Measurements from ENCODE around the gene PCBP4. TPM values are rescaled to one million over a fixed set of nuclear protein-coding genes. Genes with fewer than 3 reads are reported as not detected.

The PCBP4 gene
- total RNA-seq, 1 donor from 2014 or later: 60.6 TPM

DNA sequence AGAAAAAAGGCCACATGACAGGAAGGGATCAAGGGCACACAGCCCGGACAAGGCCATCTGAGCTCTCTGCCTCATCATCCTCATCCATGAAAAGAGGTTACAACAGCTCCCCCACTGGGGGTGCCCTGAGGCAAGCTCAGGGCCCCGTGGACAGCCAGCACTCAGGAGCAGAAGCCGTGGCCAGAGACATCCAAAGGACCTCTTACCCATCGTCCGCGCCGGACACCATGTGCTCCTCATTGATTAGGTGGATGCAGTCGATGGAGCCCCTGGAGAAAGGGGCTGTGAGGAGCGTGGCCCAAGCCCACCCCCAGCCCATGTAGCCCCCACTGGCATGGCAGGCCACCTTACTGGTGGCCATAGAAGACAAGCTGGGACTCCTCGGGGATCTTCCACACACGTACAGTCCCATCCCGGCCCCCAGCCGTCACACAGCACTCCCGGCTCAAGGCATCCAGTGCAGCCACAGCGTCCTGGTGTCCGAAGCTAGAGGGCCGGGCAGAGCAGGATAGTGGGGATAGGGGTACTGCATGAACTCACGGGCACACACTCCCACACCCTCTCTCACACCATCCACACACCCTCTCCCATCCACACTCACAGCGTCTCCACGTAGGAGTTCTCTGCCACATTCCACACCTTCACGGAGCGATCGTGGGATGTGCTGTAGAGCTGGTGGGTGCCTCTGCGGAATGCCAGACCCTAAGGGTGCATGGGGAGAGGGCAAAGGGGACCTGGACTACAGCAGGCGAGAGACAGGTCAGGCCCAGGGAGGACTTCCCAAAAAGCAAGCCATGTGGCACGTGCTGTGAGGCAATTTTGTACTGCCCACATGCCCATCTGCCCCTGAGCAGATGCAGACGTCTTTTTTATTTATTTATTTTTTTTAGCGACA is 32.0 kb downstream of the PCBP4 start:
- Mint-ChIP-seq H3K36me3 (ENCODE audit: low read depth, unreplicated experiment) (peaks cover 47% of the 10 kb centered on the region), H3K4me1 (ENCODE audit: unreplicated experiment) (peaks cover 7% of the 10 kb centered on the region), H3K27me3 (ENCODE audit: unreplicated experiment) (peaks cover 2% of the 10 kb centered on the region), H3K4me3 (ENCODE audit: unreplicated experiment) (no peak overlapping the region), H3K27ac (ENCODE audit: unreplicated experiment) (no peak overlapping the region), H3K9me3 (ENCODE audit: unreplicated experiment) (no peaks in the 10 kb centered on the region)
- TF ChIP-seq, protein P1, sequence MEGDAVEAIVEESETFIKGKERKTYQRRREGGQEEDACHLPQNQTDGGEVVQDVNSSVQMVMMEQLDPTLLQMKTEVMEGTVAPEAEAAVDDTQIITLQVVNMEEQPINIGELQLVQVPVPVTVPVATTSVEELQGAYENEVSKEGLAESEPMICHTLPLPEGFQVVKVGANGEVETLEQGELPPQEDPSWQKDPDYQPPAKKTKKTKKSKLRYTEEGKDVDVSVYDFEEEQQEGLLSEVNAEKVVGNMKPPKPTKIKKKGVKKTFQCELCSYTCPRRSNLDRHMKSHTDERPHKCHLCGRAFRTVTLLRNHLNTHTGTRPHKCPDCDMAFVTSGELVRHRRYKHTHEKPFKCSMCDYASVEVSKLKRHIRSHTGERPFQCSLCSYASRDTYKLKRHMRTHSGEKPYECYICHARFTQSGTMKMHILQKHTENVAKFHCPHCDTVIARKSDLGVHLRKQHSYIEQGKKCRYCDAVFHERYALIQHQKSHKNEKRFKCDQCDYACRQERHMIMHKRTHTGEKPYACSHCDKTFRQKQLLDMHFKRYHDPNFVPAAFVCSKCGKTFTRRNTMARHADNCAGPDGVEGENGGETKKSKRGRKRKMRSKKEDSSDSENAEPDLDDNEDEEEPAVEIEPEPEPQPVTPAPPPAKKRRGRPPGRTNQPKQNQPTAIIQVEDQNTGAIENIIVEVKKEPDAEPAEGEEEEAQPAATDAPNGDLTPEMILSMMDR (IDR thresholded peaks at IDR 0.05; ENCODE audit: unreplicated experiment): no peak
- no peak for DNase-seq (ENCODE audit: low spot score)

DNA sequence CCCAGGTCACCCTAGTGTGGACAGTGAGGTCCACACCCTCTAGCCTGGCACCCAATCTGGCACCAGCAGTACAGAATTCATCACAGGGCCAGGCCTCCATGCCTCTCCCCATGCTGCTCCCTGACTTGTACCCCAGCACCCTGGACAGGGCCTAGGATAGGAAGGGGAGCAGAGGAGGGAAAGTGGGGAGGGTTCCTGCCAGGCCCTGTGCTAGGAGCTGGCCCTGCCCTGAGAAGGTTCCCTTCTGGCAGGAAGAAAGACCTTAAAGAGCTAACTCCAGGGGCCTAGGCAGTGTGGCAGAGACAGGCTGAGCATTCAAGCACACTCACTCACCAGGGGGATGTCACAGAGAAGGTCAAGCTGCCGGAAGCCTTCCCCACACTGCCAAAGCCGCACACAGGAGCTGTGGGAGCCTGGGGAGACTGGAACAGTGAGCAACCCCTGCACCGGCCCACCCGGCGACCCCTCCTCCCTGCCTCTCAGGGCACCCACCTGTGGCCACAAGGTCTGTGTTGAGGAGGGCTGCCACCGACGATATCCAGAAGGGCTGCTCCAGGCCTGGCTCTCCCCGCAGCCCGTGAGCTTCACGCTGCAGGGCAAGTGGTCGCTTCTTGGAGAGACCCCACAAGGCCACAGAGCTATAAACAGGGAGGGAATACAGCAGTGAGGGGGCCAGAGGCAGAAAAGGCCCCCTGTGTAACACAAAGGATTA is 33.0 kb downstream of the PCBP4 start:
- H3K36me3 Mint-ChIP-seq (ENCODE audit: low read depth, unreplicated experiment): peaks cover 49% of the 10 kb centered on the region
- H3K27ac Mint-ChIP-seq (ENCODE audit: unreplicated experiment): no peak overlapping the region
- no peak for DNase-seq (ENCODE audit: low spot score)
- H3K27me3 Mint-ChIP-seq (ENCODE audit: unreplicated experiment): peaks cover 4% of the 10 kb centered on the region
- H3K9me3 Mint-ChIP-seq (ENCODE audit: unreplicated experiment): no peaks in the 10 kb centered on the region
- H3K4me1 Mint-ChIP-seq (ENCODE audit: unreplicated experiment): peaks cover 6% of the 10 kb centered on the region
- TF ChIP-seq, protein P1 (IDR thresholded peaks at IDR 0.05; ENCODE audit: unreplicated experiment): no peak
- H3K4me3 Mint-ChIP-seq (ENCODE audit: unreplicated experiment): no peak overlapping the region

DNA sequence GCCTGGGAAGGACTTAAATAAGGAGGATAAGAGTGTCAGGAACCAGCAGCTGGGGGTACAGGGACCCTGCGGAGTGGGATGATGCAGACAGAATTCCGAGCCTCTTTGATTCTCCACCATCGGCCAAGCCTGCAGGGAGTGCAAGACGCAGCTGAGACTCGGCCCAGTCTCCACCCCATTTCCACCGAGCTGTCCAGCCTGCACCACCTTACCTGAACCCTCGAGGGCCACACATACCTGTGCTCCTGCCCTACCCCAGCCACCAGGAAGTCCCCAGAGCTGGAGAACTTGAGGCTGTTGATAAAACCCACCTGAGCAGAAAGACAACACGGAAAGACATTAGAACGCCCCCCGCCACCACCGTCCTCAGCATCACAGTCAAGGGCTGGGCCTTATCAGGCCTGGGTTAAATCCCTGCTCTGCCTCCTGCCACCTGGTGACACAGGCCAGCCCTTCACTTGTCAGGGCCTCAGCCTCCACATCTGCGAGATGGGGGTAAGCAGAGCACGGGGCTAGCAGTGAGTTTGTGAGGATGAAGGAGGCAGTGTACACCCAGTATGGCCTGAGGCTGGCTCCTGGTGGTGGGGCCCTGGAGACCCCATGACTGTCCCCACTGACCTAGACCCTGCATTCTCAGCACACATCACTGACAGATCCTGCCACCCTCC is 33.6 kb downstream of the PCBP4 start:
- Mint-ChIP-seq H3K27me3 (ENCODE audit: unreplicated experiment) (peaks cover 4% of the 10 kb centered on the region), H3K4me1 (ENCODE audit: unreplicated experiment) (peaks cover 3% of the 10 kb centered on the region), H3K36me3 (ENCODE audit: low read depth, unreplicated experiment) (peaks cover 46% of the 10 kb centered on the region), H3K4me3 (ENCODE audit: unreplicated experiment) (no peak overlapping the region), H3K9me3 (ENCODE audit: unreplicated experiment) (no peaks in the 10 kb centered on the region), H3K27ac (ENCODE audit: unreplicated experiment) (no peak overlapping the region)
- no peak for DNase-seq (ENCODE audit: low spot score)
- TF ChIP-seq, protein P1 (IDR thresholded peaks at IDR 0.05; ENCODE audit: unreplicated experiment): no peak

DNA sequence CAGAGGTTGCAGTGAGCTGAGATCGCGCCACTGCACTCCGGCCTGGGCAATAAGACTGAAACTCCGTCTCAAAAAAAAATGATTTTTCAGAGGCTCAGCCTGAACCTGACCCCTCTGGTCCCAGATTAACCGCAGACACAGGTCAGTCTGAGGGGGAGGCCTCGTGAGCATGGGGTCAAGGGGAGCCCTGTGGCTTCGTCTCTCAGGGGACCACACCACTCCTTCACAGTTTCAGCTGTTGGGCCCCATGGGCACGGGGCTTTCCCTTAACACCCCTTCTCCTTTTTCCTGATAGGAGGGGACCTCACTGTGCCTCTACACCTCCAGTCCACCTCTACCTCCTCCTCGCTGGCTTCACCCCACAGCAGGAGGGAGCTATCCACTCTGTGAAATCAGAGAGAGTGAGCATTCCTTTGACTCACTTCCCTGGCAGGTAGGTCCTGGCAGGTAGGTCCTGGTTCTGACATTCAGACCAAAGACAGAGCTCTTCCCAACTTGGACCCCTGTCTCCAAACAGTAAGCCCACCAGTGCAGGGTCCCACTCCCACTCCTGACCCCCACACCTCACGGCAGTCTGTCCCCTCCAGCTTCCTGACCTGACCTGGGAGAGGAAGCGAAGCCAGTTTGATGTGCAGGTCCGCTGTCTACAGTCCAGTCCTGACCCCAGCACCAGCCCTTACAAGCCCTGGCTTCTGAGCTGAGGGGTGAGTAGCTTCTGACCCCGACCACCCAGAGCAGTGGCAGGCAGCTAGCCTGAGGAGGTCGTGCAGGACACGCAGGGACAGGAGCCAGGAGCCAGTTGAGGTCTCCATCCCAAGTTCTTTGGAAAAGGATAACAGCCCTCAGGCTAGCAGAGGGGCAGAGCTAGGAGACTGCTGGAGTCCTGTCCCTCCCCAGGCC is 34.5 kb downstream of the PCBP4 start:
- DNase-seq (ENCODE audit: low spot score): no peak
- Mint-ChIP-seq H3K27me3 (ENCODE audit: unreplicated experiment) (peaks cover 4% of the 10 kb centered on the region), H3K4me3 (ENCODE audit: unreplicated experiment) (no peak overlapping the region), H3K36me3 (ENCODE audit: low read depth, unreplicated experiment) (peaks cover 40% of the 10 kb centered on the region), H3K9me3 (ENCODE audit: unreplicated experiment) (no peaks in the 10 kb centered on the region), H3K27ac (ENCODE audit: unreplicated experiment) (no peak overlapping the region), H3K4me1 (ENCODE audit: unreplicated experiment) (no peaks in the 10 kb centered on the region)
- TF ChIP-seq, protein P1 (IDR thresholded peaks at IDR 0.05; ENCODE audit: unreplicated experiment): no peak

Measured in endothelial cell (in vitro differentiated cells).